ENCODE results near the gene NBEA. TPM values are rescaled to one million over a fixed set of nuclear protein-coding genes. Genes with fewer than 3 reads are reported as not detected.

Gene NBEA
- total RNA-seq, 3 donors from 2014 or later (not counting 1 experiment from before 2014, with no cell fraction given): 0.27 to 0.66 (median 0.33) TPM

- peaks cover 10 to 21% of the 10 kb centered on the region in 2 donors for H3K27me3 Mint-ChIP-seq (ENCODE audit: low read depth in 2 of 2)
- intact Hi-C loops (cut with micrococcal nuclease): no loop called here
- H3K36me3 Mint-ChIP-seq: no peaks in the 10 kb centered on the region
- Histone ChIP-seq H3K27ac (ENCODE audit: low read length) (no peak overlapping the region), H3K4me1 (ENCODE audit: control insufficient read depth, insufficient read depth, low read length) (peaks cover 8% of the 10 kb centered on the region), H3K4me3 (ENCODE audit: low read length) (no peak overlapping the region), H3K9me3 (ENCODE audit: control insufficient read depth, insufficient read depth, low read length) (no peaks in the 10 kb centered on the region), H3K36me3 (ENCODE audit: control insufficient read depth, insufficient read depth, low read length) (no peaks in the 10 kb centered on the region), H3K27me3 (ENCODE audit: control insufficient read depth, insufficient read depth, low read length) (peaks cover 16% of the 10 kb centered on the region)
- 89% methylated on average over 1 of the region's 1 CpG for WGBS (ENCODE audit: insufficient coverage)
- TF ChIP-seq CTCF (IDR thresholded peaks at IDR 0.05): no peak
- ATAC-seq: no peak
- DNase-seq: no peak
- H3K4me3 Mint-ChIP-seq: no peak overlapping the region
- peaks cover 0 to 2% of the 10 kb centered on the region in 2 donors for H3K9me3 Mint-ChIP-seq
- peaks cover 9 to 13% of the 10 kb centered on the region in 2 donors for H3K4me1 Mint-ChIP-seq
- no peak overlapping the region for H3K27ac Mint-ChIP-seq
Measured at GRCh38 chr13:34939771-34940170, 2.3 kb upstream of the NBEA start.

- intact Hi-C loops (cut with micrococcal nuclease): no loop called here
- Mint-ChIP-seq H3K4me1 (peaks cover 9 to 13% of the 10 kb centered on the region in 2 donors), H3K27me3 (ENCODE audit: low read depth in 2 of 2) (peaks cover 18 to 22% of the 10 kb centered on the region in 2 donors), H3K27ac (no peak overlapping the region), H3K9me3 (no peaks in the 10 kb centered on the region), H3K36me3 (no peaks in the 10 kb centered on the region), H3K4me3 (peak overlapping the region; percentile 68)
- ATAC-seq (no peak), DNase-seq (peak in 1 of 2 donors; percentile 5)
- Histone ChIP-seq H3K27me3 (ENCODE audit: control insufficient read depth, insufficient read depth, low read length) (peaks cover 22% of the 10 kb centered on the region), H3K36me3 (ENCODE audit: control insufficient read depth, insufficient read depth, low read length) (no peaks in the 10 kb centered on the region), H3K4me1 (ENCODE audit: control insufficient read depth, insufficient read depth, low read length) (peaks cover 8% of the 10 kb centered on the region), H3K27ac (ENCODE audit: low read length) (no peak overlapping the region), H3K4me3 (ENCODE audit: low read length) (no peak overlapping the region), H3K9me3 (ENCODE audit: control insufficient read depth, insufficient read depth, low read length) (no peaks in the 10 kb centered on the region)
- TF ChIP-seq CTCF (IDR thresholded peaks at IDR 0.05): no peak
- WGBS (ENCODE audit: insufficient coverage): 15% methylated on average over 7 of the region's 13 CpGs
Measured at GRCh38 chr13:34941436-34941834, 635 bp upstream of the NBEA start.

GRCh38 chr13:34942732-34943435, 814 bp downstream of the NBEA start:
- H3K27me3 ChIP-seq (ENCODE audit: control insufficient read depth, insufficient read depth, low read length): peaks cover 22% of the 10 kb centered on the region
- H3K4me1 Mint-ChIP-seq: peaks cover 9 to 13% of the 10 kb centered on the region in 2 donors
- H3K36me3 Mint-ChIP-seq: no peaks in the 10 kb centered on the region
- no peak for TF ChIP-seq CTCF (IDR thresholded peaks at IDR 0.05)
- H3K27ac ChIP-seq (ENCODE audit: low read length): no peak overlapping the region
- peak overlapping the region; percentile 65 for H3K4me3 Mint-ChIP-seq
- H3K9me3 ChIP-seq (ENCODE audit: control insufficient read depth, insufficient read depth, low read length): no peaks in the 10 kb centered on the region
- 1% methylated on average over 60 of the region's 62 CpGs for WGBS (ENCODE audit: insufficient coverage)
- ATAC-seq (peak in 1 of 3 donors; percentile 13), DNase-seq (peak in 1 of 2 donors; percentile 18)
- H3K9me3 Mint-ChIP-seq: no peaks in the 10 kb centered on the region
- no peaks in the 10 kb centered on the region for H3K36me3 ChIP-seq (ENCODE audit: control insufficient read depth, insufficient read depth, low read length)
- H3K27ac Mint-ChIP-seq: no peak overlapping the region
- H3K27me3 Mint-ChIP-seq (ENCODE audit: low read depth in 2 of 2): peaks cover 18 to 20% of the 10 kb centered on the region in 2 donors
- H3K4me1 ChIP-seq (ENCODE audit: control insufficient read depth, insufficient read depth, low read length): peaks cover 8% of the 10 kb centered on the region
- H3K4me3 ChIP-seq (ENCODE audit: low read length): peak overlapping the region; percentile 24
- intact Hi-C loops (cut with micrococcal nuclease): no loop called here

Measured in natural killer cell (primary cell).